HG03159 (cell line): ENCODE results near the gene TMEM239.

Experiments used
- ATAC-seq: cut with Tn5 transposase; IDR thresholded peaks from one replicate; pipeline ENCODE4 v1.9.1; 2021; ENCODE audit warnings: mild to moderate bottlenecking, moderate library complexity; ENCODE audit not compliant: unreplicated experiment

Gene TMEM239

DNA sequence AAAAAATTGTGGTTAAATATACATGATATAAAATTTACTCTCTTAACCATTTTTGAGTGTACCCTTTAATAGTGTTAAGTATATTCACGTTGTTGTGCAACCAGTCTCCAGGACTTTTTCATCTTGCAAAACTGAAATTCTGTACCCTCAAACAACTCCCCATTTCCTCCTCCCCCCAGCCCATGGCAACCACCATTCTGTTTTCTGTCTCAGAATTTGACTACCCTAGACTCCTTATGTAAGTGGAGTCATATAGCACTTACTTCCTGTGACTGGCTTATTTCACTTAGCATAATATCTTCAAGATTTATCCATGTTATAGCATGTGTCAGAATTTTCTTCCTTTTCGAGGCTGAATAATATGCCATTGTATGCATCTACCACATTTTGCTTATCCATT is 29.4 kb downstream of the TMEM239 start:
- no peak for ATAC-seq

DNA sequence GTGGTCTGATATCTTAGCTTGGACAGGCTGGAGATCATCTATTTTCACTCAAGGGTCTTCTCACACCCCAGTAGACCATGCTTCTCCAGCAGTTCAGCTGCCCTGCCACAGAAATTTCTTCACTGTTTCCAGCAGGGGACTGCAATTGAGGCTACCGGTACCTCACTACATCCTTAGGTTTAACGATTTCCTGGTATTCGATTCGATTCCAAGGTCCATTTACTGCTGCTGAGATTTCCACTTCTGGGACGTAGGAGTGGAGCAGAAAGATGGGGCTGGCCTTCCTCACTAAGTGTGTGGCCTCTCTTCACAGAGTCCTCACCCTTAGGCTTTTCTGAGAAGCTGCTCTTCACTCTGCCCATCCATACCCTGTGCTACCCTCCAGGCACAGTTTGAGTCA is 30.5 kb downstream of the TMEM239 start:
- no peak for ATAC-seq

DNA sequence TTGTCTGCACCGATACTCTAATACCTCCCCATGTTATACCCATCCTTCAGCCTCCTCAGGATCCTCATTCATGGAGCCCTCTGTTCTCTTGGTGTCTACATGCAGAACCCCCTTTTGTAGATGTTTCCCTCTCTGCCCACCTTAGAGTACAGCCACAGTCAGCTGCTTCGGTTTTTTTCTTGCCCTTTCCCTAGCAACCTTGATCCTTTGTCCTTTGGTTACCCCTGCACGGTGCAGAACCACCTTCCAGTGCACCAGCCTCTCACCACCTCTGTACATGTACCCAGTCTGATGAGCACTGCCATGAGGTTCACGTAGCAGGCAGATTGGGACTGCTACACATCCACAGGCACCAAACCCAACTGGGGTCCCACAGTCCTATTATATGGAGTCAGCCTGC is 31.6 kb downstream of the TMEM239 start:
- no peak for ATAC-seq

DNA sequence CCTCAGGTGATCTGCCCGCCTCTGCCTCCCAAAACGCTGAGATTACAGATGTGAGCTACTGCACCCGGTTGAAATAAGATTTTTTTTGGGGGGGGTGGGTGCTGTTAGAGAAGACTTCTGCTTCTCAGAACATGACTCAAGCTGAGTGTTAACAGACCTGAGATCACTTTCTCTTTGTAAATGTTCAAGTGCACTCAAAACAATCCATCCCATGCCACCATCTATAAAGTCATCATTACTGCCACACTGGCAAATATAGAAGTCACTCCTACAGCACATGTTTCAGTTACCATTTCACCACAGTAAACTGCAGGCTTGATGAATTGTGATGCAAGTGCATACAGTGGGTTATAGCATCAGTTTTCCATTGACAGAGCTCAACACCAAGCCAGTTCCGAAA is 33.4 kb downstream of the TMEM239 start:
- no peak for ATAC-seq

DNA sequence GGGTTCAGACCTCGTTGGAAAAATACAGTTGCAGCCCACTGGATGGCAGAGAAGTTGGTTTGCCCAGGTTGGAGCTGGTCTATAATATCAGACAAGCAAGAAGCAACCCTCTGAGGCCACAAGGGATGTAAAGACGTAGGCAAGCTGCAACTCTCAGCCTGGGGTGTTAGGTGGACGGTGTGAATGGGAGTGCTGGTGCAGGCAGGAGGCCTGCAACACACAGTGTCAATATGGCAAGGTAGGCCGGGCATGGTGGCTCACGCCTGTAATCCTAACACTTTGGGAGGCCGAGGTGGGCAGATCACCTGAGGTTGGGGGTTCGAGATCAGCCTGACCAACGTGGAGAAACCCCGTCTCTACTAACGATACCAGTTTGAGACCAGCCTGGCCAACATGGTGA is 34.9 kb downstream of the TMEM239 start:
- no peak for ATAC-seq

DNA sequence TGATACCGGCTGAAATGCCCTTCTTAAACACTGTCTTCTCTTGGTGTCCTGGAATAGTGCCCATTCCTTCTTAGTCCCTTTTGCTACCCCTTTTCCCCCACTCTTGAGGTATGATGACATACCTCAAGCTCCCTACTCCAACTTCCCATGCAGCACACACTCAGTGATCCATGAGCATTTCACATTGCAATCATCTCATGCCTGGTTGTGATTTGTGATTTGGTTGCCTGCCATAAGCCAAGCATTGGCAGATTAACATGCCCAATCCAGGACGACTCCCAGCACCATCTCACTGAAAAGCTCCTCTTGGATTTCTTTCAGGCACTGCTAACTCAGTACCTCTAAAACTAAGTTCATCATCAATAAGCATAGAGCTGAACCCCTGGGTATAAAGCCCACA is 42.4 kb downstream of the TMEM239 start:
- no peak for ATAC-seq

DNA sequence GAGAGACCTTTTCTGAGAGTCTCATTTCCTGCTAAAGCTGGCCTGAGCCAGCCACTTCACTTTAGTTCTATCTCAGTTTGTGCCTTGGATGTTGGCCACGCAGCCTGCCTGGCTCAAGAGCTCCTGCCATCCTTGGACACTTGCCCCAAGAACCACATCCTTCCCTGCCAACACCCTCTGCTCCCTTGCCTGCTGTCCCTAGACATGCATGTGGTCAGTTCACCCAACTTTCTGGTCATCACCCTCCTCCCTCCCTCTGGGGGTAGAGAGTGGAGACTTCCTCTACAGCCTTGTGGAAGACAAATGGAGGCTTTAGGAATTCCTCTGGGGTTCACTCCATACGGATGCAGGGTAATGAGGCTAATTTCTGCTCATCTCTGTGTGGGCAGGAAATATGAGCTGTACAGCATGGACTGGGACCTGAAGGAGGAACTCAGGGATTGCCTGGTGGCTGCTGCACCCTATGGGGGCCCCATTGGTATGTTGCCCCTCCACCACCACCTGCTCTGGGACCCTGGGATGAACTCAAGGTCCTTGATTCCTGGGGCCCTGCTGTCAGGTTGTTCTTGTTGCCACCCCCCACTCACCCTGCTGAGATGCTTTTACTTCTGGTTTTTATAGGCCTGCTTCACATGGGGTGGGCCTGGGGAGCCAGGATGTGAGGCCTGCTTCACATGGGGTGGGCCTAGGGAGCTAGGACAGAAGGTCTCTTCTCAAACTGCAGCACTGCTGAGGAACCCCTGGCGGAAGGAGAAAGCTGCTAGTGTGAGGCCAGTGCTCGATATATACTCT is 43.4 kb downstream of the TMEM239 start:
- no peak for ATAC-seq

DNA sequence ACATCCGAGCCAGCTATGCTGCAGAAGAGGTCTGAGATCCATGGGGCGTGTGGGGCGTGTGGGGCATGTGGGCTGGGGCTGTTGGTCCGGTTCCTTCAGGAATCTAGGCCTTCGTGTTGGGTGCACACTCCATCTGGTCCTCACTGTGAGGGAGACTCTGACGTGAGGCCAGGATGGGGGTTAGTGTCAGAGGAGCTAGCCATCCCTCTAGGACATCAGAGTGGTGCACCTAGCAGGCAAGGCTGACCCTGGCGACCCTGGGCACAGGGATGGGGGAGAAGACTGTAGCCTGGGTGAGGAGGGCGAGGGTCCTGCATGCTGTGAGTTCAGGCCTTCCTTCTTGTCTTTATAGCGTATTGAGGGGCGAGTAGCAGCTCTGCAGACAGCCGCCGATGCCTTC is 48.5 kb downstream of the TMEM239 start:
- ATAC-seq = no peak

DNA sequence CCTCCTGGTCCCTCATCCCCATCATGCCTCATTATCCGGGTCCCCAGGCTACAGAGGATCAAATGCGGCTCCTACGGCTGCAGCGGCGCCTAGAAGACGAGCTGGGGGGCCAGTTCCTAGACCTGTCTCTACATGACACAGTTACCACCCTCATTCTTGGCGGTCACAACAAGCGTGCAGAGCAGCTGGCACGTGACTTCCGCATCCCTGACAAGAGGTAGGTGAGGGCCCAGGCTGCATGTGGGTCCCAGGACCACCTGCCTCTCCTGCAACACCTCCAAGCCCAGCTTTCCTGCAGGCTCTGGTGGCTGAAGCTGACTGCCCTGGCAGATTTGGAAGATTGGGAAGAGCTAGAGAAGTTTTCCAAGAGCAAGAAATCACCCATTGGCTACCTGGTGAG is 48.9 kb downstream of the TMEM239 start:
- ATAC-seq = no peak

DNA sequence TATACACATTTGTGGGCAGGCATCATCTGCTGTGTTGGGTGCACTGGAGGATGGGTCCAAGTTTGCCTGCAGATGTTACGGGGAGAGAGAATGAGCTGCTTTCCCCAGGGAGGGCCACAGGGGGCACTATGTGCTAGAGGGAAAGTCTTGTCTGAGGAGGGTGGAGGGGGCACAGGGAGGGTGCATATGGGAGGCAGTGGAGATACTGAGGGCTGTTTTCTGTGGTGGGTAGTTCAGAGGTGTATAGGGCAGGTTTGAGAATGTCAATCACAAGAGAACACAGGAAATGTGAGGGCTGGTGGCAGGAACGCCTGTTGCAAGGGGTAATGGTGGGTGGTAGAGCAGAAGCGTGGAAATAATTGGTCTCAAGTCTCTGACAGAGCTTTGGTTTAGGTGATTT is 49.5 kb downstream of the TMEM239 start:
- no peak for ATAC-seq

DNA sequence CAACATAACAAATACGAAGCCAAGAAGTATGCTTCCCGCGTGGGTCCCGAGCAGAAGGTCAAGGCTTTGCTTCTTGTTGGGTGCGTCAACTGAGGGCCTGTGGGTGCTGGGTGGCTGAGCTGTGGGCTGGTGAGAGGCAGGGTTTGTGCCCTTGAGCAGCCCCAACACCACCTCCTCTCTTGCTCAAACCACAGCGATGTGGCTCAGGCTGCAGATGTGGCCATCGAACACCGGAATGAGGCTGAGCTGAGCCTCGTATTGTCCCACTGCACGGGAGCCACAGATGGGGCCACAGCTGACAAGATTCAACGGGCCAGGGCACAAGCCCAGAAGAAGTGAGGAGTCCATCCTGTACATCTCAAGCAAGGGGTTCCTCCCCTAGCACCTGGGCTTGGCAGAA is 50.1 kb downstream of the TMEM239 start:
- no peak for ATAC-seq

DNA sequence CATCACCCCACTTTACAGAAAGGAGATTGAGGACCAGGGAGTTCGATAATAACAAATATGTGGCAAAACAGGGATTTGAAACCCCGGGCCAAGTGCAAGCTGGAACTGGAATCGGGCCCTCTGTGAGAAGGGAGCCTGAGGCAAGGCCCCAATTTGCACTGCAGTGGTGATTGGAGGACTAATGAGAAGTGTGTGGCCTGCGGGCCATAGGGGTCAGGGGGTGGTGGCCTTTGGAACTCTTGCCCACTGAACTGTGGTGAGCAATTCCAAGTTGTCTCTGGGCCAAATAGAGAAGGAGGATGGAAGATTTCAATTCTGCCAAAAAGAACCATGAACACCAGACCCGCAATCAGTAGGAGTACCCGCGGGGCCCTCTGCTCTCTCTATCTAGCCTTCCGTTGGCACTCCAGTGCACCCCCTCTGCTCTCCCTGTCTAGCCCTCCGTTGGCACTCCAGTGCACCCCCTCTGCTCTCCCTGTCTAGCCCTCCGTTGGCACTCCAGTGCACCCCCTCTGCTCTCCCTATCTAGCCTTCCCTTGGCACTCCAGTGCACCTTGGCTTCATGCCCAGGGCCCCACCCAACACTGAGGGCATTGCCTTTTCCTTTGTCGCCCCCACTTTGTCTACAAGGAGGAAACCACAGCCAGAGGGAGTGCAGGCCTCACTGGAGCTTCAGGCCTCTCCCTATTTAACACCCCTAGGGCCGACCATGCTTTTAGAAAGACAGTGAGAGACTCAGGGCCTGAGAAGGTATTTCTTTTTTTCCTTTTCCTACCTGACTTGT is 51.1 kb downstream of the TMEM239 start:
- ATAC-seq = no peak
